HG03442 (cell line): ENCODE measurements around the gene CYP2D6.
"Not testable (repeated sequence)": the region's sequence is repeated elsewhere in the genome, so short reads cannot be mapped to it uniquely, and the experiment has no call there.

Experiments used
- ATAC-seq: cut with Tn5 transposase; IDR thresholded peaks from one replicate; pipeline ENCODE4 v1.9.1; 2021; ENCODE audit warnings: mild to moderate bottlenecking, moderate library complexity; ENCODE audit not compliant: unreplicated experiment

The CYP2D6 gene

GRCh38 chr22:42130639-42131431 is at the start of gene CYP2D6:
Gene CYP2D6 (minus strand): TSS chr22:42130810. CDS start chr22:42130791, 19 bp downstream.
- not testable (repeated sequence) for ATAC-seq

GRCh38 chr22:42179616-42180015 is 49.0 kb upstream of the CYP2D6 start:
- no peak for ATAC-seq

DNA sequence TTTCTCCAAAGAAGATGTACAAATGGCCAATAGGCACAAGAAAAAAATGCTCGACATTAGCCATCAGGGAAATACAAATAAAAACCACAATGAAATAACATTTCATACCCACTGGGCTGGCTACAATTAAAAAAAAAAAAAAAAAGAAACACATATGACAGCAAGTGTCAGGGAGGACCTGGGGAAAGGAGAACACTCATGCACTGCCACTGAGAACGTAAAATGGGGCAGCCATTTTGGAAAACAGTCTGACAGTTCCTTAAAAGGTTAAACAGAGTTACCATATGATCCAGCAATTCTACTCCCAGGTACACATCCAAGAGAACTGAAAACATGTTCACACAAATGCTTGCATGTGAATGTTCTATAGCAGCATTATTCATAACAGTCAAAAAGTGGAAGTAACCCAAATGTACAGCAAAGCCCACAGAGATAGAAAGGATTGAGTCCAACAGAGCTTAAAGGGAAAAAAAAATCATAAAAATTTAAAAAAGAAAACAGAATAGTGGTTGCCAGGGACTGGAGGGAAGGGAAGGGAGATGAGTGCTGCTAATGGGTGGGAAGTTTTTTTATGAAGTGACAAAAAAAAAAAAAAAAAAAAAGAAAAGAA is 48.4 kb upstream of the CYP2D6 start:
- no peak for ATAC-seq

DNA sequence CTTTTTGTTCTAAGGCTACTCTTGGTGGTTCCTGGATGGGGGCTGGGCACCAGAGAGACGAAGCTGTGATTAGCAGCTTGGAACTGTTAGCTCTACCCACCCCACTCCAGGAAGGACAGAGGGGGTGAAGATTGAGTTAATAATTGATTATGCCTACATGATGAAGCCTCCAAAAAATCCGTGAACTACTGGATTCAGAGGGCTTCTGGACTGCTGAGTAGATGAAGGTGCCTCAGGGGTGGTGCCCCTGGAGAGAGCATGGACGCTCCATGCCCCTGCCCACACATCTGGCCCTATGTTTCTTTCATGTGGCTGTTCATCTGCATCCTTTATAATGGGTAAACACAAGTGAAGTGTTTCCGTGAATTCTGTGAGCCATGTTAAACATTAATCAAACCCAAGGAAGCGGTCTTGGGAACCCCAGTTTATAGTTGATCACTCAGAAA is 47.3 kb upstream of the CYP2D6 start:
- ATAC-seq, result no peak

GRCh38 chr22:42176255-42176915 is 45.8 kb upstream of the CYP2D6 start:
- ATAC-seq, result no peak

GRCh38 chr22:42174062-42174461 is 43.5 kb upstream of the CYP2D6 start:
- ATAC-seq, result no peak

GRCh38 chr22:42173183-42173926 is 42.7 kb upstream of the CYP2D6 start:
- no peak for ATAC-seq

- no peak for ATAC-seq
Observed at GRCh38 chr22:42172773-42173172, 42.2 kb upstream of the CYP2D6 start.

DNA sequence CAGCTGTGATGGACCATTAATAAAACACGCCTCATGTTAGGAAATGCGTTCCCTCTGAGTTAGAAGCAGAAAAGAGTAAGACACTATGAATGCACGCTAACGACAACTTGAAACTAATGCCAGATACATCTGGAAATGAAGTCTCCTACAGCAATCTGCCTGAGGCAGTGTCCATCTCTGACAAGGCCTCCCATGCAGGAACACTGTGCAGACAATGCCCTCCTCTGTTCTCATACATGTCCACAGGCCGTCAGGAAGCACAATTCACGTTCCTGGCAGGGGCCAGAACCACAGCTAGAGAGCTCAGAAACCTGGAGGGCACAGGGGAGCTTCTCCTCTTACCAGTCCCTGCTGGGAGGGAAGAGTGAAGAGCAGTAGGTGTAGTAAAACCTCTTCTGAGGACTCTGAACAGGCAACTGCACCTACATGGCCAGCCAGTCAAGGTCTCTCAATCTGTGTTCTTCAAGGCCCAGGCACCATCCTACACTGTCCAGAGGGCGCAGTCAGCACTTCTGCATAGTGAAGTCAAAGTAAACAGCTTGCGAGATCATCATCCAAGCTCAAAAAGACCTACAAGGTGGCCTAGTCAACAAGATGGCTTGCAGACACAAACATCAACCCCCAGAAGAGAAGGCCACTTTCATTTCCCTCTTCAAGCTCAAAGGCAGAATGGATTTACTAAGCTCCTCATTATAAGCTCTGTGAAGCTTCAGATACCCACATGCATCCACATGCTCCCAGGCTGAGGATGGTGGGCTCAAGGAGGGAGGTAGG is 41.5 kb upstream of the CYP2D6 start:
- no peak for ATAC-seq

GRCh38 chr22:42171417-42171816 is 40.8 kb upstream of the CYP2D6 start:
- no peak for ATAC-seq

DNA sequence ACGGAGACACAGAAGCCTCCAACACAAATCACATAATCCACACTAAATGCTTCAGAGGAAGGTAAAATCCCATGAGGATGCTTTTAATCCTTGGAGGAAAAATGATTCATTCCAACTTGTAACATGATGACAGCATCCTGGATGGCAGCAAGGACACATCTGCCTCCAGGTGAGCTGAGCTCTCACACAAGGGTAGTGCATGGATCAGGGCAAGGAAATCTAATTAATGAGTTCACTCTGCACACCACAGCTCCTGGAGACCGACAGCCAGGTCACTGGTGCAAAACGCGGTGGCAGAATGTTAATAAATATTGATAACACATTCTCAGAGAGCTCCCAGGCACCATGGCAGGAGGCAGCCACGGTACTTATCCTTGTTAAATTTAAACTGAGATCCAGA is 40.3 kb upstream of the CYP2D6 start:
- no peak for ATAC-seq

- ATAC-seq, result no peak
Observed at GRCh38 chr22:42169055-42169469, 38.5 kb upstream of the CYP2D6 start.

DNA sequence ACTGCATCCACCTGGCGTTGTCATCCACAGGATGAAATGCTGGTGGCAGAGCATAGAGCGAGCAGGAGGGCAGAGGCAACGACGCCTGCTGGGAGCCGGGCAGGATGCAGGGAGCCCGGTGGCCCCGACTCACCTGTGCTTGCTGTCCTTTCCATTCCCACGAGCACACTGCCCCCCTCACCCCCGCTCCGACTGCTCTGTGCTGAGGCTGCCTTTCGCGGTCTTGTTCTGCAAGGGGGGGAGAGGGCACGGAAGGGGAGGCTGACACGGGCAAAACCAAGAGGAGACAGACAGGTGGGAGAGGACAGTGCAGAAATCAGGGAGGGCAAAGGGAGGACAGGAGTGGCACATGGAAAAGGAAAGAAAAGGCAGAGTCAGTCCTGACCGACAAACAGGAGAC is 37.9 kb upstream of the CYP2D6 start:
- ATAC-seq, result no peak

- ATAC-seq, result no peak
Observed at GRCh38 chr22:42167066-42167465, 36.5 kb upstream of the CYP2D6 start.

DNA sequence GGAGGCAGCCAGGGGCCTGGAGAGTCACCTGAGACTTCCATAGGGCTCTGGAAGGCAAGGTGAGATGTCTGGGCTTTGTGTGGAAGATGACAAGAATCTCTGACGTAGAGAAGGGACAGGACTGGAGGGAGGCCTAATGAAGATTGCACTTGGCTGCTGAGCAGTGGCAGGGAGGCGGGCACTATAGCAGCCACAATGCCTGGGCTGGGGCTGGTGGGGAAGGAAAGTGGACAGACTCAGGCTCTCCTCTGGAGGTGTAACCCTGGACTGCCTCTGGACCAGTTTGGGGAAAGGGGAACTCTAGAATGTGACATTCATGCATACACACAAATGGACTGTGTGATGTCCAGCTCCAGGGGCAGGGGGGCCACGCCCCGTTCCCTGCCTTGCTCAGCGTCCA is 34.3 kb upstream of the CYP2D6 start:
- ATAC-seq, result no peak

DNA sequence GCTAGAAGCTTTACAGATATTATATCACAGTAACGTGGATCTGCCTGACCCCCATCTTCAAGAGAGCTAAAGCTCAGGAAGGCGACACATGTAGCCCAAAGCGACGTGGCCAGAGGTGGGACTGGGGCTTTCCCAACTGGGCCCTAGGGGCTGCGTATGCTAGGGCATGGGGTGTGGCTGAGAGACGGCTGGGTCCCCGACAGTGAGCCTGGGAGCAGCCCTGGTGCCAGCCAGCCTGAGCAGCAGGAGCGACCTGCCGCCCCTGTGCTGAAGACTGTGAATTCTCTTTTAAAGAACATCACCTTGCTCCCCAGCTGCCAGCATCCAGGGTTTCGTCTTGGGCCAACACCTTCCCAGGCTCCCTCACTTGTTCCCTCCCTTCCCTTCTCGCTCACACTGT is 32.9 kb upstream of the CYP2D6 start:
- ATAC-seq, result no peak

DNA sequence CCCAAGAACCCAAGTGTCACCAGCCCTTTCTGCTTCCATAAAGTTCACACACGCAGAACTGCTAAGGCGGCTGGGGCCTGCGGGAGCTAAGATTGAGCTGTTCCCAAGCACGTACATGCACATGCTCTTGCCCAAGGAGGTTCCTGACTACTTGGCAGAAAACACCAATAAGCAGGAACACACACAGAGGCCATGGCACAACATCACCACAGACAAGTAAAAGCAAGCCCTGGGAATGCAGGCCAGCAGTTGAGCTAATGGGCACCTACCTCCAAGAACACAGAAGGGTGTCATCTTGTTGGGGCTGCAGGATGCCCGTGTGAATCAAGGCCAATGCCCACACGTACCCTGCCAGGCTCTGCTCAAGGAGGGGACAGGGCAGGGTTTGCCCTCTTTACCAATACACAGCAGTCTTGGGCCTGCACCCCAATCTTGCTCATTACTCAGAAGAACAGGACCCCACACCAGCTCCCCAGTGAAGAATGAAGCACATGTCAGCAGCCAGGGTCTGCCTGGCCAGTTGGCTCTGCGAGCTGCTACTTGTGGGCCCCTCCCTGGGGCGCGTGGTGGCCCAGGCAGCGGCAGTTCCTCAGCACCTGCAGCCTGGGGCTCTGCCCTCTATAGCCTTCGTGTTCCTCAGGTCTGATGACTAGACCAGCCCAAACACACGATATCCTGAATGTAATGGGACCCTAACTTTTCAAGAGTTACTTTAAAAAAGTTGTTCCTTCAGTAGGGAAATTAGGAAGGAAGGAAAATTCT is 32.3 kb upstream of the CYP2D6 start:
- ATAC-seq, result no peak

DNA sequence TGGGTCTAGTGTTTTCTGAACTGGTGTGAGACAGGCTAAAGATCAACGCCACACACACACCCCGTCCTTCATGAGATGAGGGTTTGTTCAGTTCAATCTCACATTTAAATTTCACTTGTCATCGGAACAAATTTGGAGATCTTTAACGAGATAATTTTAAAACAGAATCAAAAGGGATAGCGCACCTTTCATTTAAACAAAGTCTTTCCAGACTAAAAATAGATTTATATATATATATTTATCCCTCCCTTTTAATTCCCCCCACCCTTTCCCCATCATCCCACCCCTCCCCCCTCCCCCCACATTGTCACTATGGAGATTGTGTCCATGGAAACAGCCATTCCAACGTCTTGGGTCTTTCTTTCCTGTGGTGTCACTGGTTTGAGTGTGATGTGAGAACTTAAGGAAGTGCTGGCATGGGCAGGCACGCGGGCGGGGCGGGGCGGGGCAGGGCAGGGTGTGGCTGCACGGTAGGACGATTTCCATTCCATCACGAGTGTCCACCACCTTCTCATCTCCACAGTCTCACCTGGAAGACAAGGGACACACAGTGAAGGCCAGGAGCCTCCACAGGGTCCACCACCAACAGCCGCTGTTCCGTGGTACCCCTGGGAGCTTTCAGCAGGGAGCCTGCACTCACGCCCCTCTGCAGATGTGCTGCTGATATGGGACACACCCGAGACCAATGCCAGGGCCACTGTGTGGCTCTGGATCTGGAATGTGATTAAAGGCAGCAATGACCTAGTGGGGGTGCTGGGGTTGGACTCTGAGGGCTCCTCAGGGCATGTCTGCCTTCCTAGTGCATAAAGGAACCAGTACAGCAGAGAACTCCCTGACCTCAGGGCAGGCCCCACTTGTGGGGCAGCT is 30.5 kb upstream of the CYP2D6 start:
- ATAC-seq, result no peak

- ATAC-seq, result no peak
Observed at GRCh38 chr22:42160251-42160650, 29.6 kb upstream of the CYP2D6 start.
